ENCODE results near the gene C2orf76.

C2orf76 gene

DNA sequence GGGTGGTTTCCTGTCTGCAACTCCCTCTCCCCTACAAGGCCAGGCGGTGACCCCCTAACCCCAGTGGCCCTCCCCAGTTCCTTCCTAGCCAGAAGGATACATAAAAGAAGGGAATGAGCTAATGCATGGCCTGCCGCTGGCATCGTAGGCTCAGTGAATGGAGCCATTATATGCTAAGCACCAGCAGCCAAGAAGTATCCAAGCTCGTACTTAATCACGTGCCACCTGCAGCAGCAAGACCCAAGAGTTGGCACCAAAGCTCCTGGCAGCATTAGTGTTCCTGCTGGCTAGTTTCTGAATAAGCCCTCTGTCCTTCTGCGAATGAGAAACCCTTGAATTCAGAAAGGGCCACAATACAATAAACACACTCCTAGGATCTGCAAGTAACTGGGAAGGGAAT, 4.5 kb upstream of the C2orf76 start:
- Histone ChIP-seq H2BK5ac (ENCODE audit: low read depth, low read length, poor library complexity) (no peak overlapping the region), H3K4ac (ENCODE audit: low read depth, low read length) (no peak overlapping the region), H3K27ac (ENCODE audit: low read depth, low read length) (no peak overlapping the region), H2AFZ (ENCODE audit: insufficient read depth, low read length, poor library complexity) (no peak overlapping the region), H2BK12ac (ENCODE audit: low read length) (no peak overlapping the region), H3K79me1 (ENCODE audit: low read length) (peaks cover 15% of the 10 kb centered on the region), H2AK5ac (ENCODE audit: low read length) (no peak overlapping the region), H2BK120ac (ENCODE audit: insufficient read depth, low read length, poor library complexity) (no peak overlapping the region), H3K79me2 (ENCODE audit: control insufficient read depth, insufficient read depth, low read length, poor library complexity) (peaks cover 14% of the 10 kb centered on the region), H3K4me3 (ENCODE audit: low read depth, low read length) (no peak overlapping the region), H3K14ac (ENCODE audit: low read length) (no peak overlapping the region), H4K8ac (ENCODE audit: low read depth, low read length) (no peak overlapping the region), H3K4me2 (ENCODE audit: low read length) (no peak overlapping the region), H3K23ac (ENCODE audit: low read length) (no peak overlapping the region), H3K36me3 (ENCODE audit: control insufficient read depth in 1 of 2, insufficient read depth in 2 of 2, low read length in 2 of 2) (peaks cover 32 to 46% of the 10 kb centered on the region in 2 experiments), H4K91ac (ENCODE audit: low read depth, low read length) (no peak overlapping the region), H4K12ac (ENCODE audit: low read depth, low read length) (no peak overlapping the region), H3K4me1 (ENCODE audit: control insufficient read depth in 1 of 2, insufficient read depth in 2 of 2, low read length in 2 of 2) (peaks cover 5 to 11% of the 10 kb centered on the region in 2 experiments), H3K9ac (ENCODE audit: low read length) (no peak overlapping the region), H3K27me3 (ENCODE audit: insufficient read depth, low read length) (no peaks in the 10 kb centered on the region), H3K18ac (ENCODE audit: low read length) (no peak overlapping the region), H3K9me3 (ENCODE audit: insufficient read depth, low read depth, low read length) (peaks cover 9% of the 10 kb centered on the region)
- DNase-seq: no peak
- no CpG with 5 or more reads among the region's 6 CpGs for WGBS (ENCODE audit: extremely low coverage, insufficient coverage, insufficient read length)

DNA sequence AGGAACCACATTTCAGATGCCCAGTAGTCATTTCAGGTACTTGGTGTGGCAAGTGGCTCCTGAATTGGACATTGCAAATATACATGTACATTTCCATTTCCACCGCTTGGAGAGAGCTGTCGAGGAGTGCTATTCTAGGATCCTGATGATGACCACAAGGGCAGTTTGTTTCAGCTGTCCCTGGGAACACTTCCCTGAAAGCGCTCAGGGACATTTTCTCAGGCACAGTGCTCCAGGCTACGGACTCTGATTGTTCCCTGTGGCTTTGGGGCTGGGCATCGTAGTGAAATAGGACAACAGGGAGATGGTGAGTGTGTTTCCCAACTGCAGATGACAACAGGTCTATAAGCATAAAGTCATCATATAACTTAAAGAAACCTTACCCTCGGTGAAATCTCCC, 3.2 kb upstream of the C2orf76 start:
- H4K8ac ChIP-seq (ENCODE audit: low read depth, low read length): no peak overlapping the region
- H3K27me3 ChIP-seq (ENCODE audit: insufficient read depth, low read length): no peaks in the 10 kb centered on the region
- H2BK5ac ChIP-seq (ENCODE audit: low read depth, low read length, poor library complexity): no peak overlapping the region
- no peak overlapping the region for H4K91ac ChIP-seq (ENCODE audit: low read depth, low read length)
- no peak for DNase-seq
- H3K4me1 ChIP-seq (ENCODE audit: control insufficient read depth in 1 of 2, insufficient read depth in 2 of 2, low read length in 2 of 2): peaks cover 8 to 16% of the 10 kb centered on the region in 2 experiments
- no peak overlapping the region for H3K4me3 ChIP-seq (ENCODE audit: low read depth, low read length)
- peaks cover 9% of the 10 kb centered on the region for H3K9me3 ChIP-seq (ENCODE audit: insufficient read depth, low read depth, low read length)
- no peak overlapping the region for H3K27ac ChIP-seq (ENCODE audit: low read depth, low read length)
- no peak overlapping the region for H3K18ac ChIP-seq (ENCODE audit: low read length)
- no peak overlapping the region for H3K23ac ChIP-seq (ENCODE audit: low read length)
- no peak overlapping the region for H3K9ac ChIP-seq (ENCODE audit: low read length)
- no peak overlapping the region for H2BK12ac ChIP-seq (ENCODE audit: low read length)
- H3K4me2 ChIP-seq (ENCODE audit: low read length): no peak overlapping the region
- H3K79me2 ChIP-seq (ENCODE audit: control insufficient read depth, insufficient read depth, low read length, poor library complexity): peaks cover 15% of the 10 kb centered on the region
- H3K14ac ChIP-seq (ENCODE audit: low read length): no peak overlapping the region
- H3K4ac ChIP-seq (ENCODE audit: low read depth, low read length): no peak overlapping the region
- H3K79me1 ChIP-seq (ENCODE audit: low read length): peaks cover 16% of the 10 kb centered on the region
- no peak overlapping the region for H4K12ac ChIP-seq (ENCODE audit: low read depth, low read length)
- WGBS (ENCODE audit: extremely low coverage, insufficient coverage, insufficient read length): no CpG with 5 or more reads among the region's 6 CpGs
- H3K36me3 ChIP-seq (ENCODE audit: control insufficient read depth in 1 of 2, insufficient read depth in 2 of 2, low read length in 2 of 2): peaks cover 32 to 46% of the 10 kb centered on the region in 2 experiments
- H2AK5ac ChIP-seq (ENCODE audit: low read length): no peak overlapping the region
- no peak overlapping the region for H2BK120ac ChIP-seq (ENCODE audit: insufficient read depth, low read length, poor library complexity)
- no peak overlapping the region for H2AFZ ChIP-seq (ENCODE audit: insufficient read depth, low read length, poor library complexity)

DNA sequence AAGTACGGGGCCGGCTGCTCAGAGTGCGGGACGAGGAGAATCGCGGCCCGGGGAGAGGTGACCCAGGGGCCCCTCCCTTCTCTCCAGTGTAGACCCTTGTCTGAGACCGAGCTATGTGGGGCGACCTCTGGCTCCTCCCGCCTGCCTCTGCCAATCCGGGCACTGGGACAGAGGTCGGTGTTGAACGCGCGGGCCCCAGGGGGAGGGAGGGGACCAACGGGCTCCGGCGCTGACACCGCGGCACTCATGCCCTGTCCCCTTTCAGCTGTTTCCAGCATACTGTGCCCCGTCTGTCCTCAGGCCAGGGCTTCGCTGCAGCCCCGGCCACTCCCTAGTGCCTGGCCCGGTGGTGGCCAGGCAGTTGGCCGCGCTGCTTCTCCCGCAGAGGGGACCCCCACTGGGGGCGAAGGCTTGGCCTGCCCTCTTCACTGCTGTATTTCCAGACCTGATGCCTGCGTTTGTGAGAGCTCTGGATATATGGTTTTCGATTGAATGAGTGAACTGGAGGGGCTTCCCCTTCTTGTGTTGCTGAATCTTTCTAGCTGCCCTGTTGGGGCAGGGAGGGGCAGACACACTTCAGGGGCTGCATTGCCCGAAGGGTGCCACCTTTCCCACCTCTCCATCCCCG, 952 bp upstream of the C2orf76 start:
- peak overlapping the region; percentile 85 for H3K4ac ChIP-seq (ENCODE audit: low read depth, low read length)
- H3K9me3 ChIP-seq (ENCODE audit: insufficient read depth, low read depth, low read length): peaks cover 2% of the 10 kb centered on the region
- H3K9ac ChIP-seq (ENCODE audit: low read length): peak overlapping the region; percentile 84
- H3K4me1 ChIP-seq (ENCODE audit: control insufficient read depth in 1 of 2, insufficient read depth in 2 of 2, low read length in 2 of 2): peaks cover 8 to 16% of the 10 kb centered on the region in 2 experiments
- peak overlapping the region; percentile 59 for H2BK5ac ChIP-seq (ENCODE audit: low read depth, low read length, poor library complexity)
- H2AFZ ChIP-seq (ENCODE audit: insufficient read depth, low read length, poor library complexity): peak overlapping the region; percentile 58
- H4K91ac ChIP-seq (ENCODE audit: low read depth, low read length): peak overlapping the region; percentile 82
- H2BK12ac ChIP-seq (ENCODE audit: low read length): peak overlapping the region; percentile 47
- H3K4me3 ChIP-seq (ENCODE audit: low read depth, low read length): peak overlapping the region; percentile 82
- WGBS (ENCODE audit: extremely low coverage, insufficient coverage, insufficient read length): no CpG with 5 or more reads among the region's 32 CpGs
- H3K27me3 ChIP-seq (ENCODE audit: insufficient read depth, low read length): no peaks in the 10 kb centered on the region
- DNase-seq: peak; percentile 17 to 44
- peak overlapping the region; percentile 78 for H3K14ac ChIP-seq (ENCODE audit: low read length)
- peak overlapping the region; percentile 46 for H2AK5ac ChIP-seq (ENCODE audit: low read length)
- H3K79me1 ChIP-seq (ENCODE audit: low read length): peaks cover 16% of the 10 kb centered on the region
- peaks cover 15% of the 10 kb centered on the region for H3K79me2 ChIP-seq (ENCODE audit: control insufficient read depth, insufficient read depth, low read length, poor library complexity)
- H3K23ac ChIP-seq (ENCODE audit: low read length): no peak overlapping the region
- peak overlapping the region; percentile 69 for H2BK120ac ChIP-seq (ENCODE audit: insufficient read depth, low read length, poor library complexity)
- peak overlapping the region; percentile 84 for H4K8ac ChIP-seq (ENCODE audit: low read depth, low read length)
- peak overlapping the region; percentile 76 for H3K27ac ChIP-seq (ENCODE audit: low read depth, low read length)
- H4K12ac ChIP-seq (ENCODE audit: low read depth, low read length): peak overlapping the region; percentile 64
- H3K18ac ChIP-seq (ENCODE audit: low read length): peak overlapping the region; percentile 77
- H3K4me2 ChIP-seq (ENCODE audit: low read length): peak overlapping the region; percentile 82
- peaks cover 21 to 35% of the 10 kb centered on the region in 2 experiments for H3K36me3 ChIP-seq (ENCODE audit: control insufficient read depth in 1 of 2, insufficient read depth in 2 of 2, low read length in 2 of 2)

DNA sequence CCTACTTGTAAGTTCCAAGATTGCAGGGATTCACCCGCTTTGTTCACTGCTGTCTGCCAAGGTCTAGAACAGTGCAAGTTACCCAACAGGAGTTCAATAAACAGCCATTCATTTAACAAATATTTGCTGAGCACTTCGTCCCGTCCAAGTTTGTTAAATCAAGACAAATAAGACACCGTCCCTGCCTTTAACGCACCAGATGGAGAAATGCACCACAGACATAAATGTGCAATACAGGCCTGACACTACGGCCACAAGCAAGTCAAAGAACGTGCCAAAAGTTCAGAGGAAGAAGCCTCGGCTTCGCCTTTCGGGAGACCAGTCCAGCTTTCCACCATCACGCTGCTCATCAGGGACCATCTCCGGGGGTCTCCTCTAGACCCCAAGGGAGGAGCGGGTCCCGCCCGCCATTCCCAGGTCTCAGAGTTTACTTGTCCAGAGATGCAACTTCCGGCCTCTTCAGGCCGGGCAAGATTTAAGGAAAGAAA, 429 bp downstream of the C2orf76 start:
- H3K27ac ChIP-seq (ENCODE audit: low read depth, low read length): peak overlapping the region; percentile 24
- no CpG with 5 or more reads among the region's 17 CpGs for WGBS (ENCODE audit: extremely low coverage, insufficient coverage, insufficient read length)
- H3K27me3 ChIP-seq (ENCODE audit: insufficient read depth, low read length): no peaks in the 10 kb centered on the region
- H4K91ac ChIP-seq (ENCODE audit: low read depth, low read length): peak overlapping the region; percentile 85
- no peak overlapping the region for H3K23ac ChIP-seq (ENCODE audit: low read length)
- peaks cover 8 to 16% of the 10 kb centered on the region in 2 experiments for H3K4me1 ChIP-seq (ENCODE audit: control insufficient read depth in 1 of 2, insufficient read depth in 2 of 2, low read length in 2 of 2)
- peak overlapping the region; percentile 21 for H3K14ac ChIP-seq (ENCODE audit: low read length)
- no peak overlapping the region for H2BK12ac ChIP-seq (ENCODE audit: low read length)
- peak overlapping the region; percentile 64 for H3K9ac ChIP-seq (ENCODE audit: low read length)
- peaks cover 12 to 22% of the 10 kb centered on the region in 2 experiments for H3K36me3 ChIP-seq (ENCODE audit: control insufficient read depth in 1 of 2, insufficient read depth in 2 of 2, low read length in 2 of 2)
- H3K4me2 ChIP-seq (ENCODE audit: low read length): peak overlapping the region; percentile 56
- no peak overlapping the region for H2AK5ac ChIP-seq (ENCODE audit: low read length)
- peak overlapping the region; percentile 48 for H2BK120ac ChIP-seq (ENCODE audit: insufficient read depth, low read length, poor library complexity)
- H3K79me2 ChIP-seq (ENCODE audit: control insufficient read depth, insufficient read depth, low read length, poor library complexity): peaks cover 15% of the 10 kb centered on the region
- peak overlapping the region; percentile 42 for H2BK5ac ChIP-seq (ENCODE audit: low read depth, low read length, poor library complexity)
- H3K4me3 ChIP-seq (ENCODE audit: low read depth, low read length): peak overlapping the region; percentile 68
- peak overlapping the region; percentile 87 for H2AFZ ChIP-seq (ENCODE audit: insufficient read depth, low read length, poor library complexity)
- peak overlapping the region; percentile 91 for H3K4ac ChIP-seq (ENCODE audit: low read depth, low read length)
- H4K12ac ChIP-seq (ENCODE audit: low read depth, low read length): peak overlapping the region; percentile 79
- DNase-seq: no peak
- H3K18ac ChIP-seq (ENCODE audit: low read length): peak overlapping the region; percentile 74
- H3K9me3 ChIP-seq (ENCODE audit: insufficient read depth, low read depth, low read length): no peaks in the 10 kb centered on the region
- peak overlapping the region; percentile 75 for H4K8ac ChIP-seq (ENCODE audit: low read depth, low read length)
- H3K79me1 ChIP-seq (ENCODE audit: low read length): peaks cover 16% of the 10 kb centered on the region
